Testis (tissue), 3 donors: ENCODE results near the gene SDHAF3. TPM values are rescaled to one million over a fixed set of nuclear protein-coding genes. Genes with fewer than 3 reads are reported as not detected.
"Not testable (repeated sequence)": the region's sequence is repeated elsewhere in the genome, so short reads cannot be mapped to it uniquely, and the experiment has no call there.

Source experiments
- DNase-seq: peaks from one replicate; pipeline ENCODE4 v3.0.0-alpha.2; 2019
- H3K27ac ChIP-seq, 2 donors: fragments of 200-600 bp; sonication (generic); one replicate each; pipeline ENCODE4 v1.5.1; 2019
- H3K27me3 ChIP-seq: fragments of 200-600 bp; sonication (generic); one replicate; pipeline ENCODE4 v1.5.1; 2019
- H3K36me3 ChIP-seq: fragments of 200-600 bp; sonication (generic); one replicate; pipeline ENCODE4 v1.5.1; 2017; ENCODE audit warnings: low read depth; ENCODE audit errors: missing control alignments
- H3K4me1 ChIP-seq: fragments of 200-600 bp; sonication (generic); one replicate; pipeline ENCODE4 v1.5.1; 2019
- H3K4me3 ChIP-seq, 2 donors: fragments of 200-600 bp; sonication (generic); one replicate each; pipeline ENCODE4 v1.5.1; 2017 to 2019
- H3K9me3 ChIP-seq: fragments of 200-600 bp; sonication (generic); one replicate; pipeline ENCODE4 v1.5.1; 2017
- CTCF ChIP-seq, 3 experiments: fragments of 450-650 bp in 2 of 3; fragments of 200-600 bp in 1 of 3; sonication (generic) in 1 of 3; IDR thresholded peaks; one replicate each; pipeline ENCODE4 v1.5.1; 2016 to 2019; ENCODE audit warnings: antibody characterized with exemption in 3 of 3, mild to moderate bottlenecking in 2 of 3, moderate library complexity in 1 of 3
- POLR2A ChIP-seq: fragments of 450-650 bp; IDR thresholded peaks from one replicate; pipeline ENCODE4 v1.6.1; 2017; ENCODE audit warnings: antibody characterized with exemption, mild to moderate bottlenecking, moderate library complexity
- WGBS, 2 donors: methylation state at CpG; one replicate each; pipeline ENCODE4 v1.1.5; 2018; 5-methylcytosine and 5-hydroxymethylcytosine counted together
- intact Hi-C: fragments of 100-400 bp; cut with DNase I; formaldehyde crosslinking; loops from one replicate; pipeline ENCODE4 v1.15.1; 2023; ENCODE audit warnings: low total_unique reads
- polyA plus RNA-seq: library from polyadenylated mRNA; stranded (reverse); fragments of 350-450 nt; fragmentation: Illumina TruSeq; extraction: RNeasy Lipid Tissue Mini Kit (QIAGEN cat#74804); gene quantifications from one replicate; pipeline ENCODE4 v1.2.3, GENCODE V29; 2014; ENCODE audit warnings: low read depth, low replicate concordance; ENCODE audit not compliant: insufficient read depth
- total RNA-seq, 2 donors: library from RNA; depleted of rRNA; stranded (reverse); fragments of >200 nt; gene quantifications; one replicate each; pipeline ENCODE4 v1.2.3, GENCODE V29; 2016

SDHAF3 gene
- total and polyA plus RNA-seq, 3 donors from 2014 or later: 17.1 to 28.6 (median 24.4) TPM

DNA sequence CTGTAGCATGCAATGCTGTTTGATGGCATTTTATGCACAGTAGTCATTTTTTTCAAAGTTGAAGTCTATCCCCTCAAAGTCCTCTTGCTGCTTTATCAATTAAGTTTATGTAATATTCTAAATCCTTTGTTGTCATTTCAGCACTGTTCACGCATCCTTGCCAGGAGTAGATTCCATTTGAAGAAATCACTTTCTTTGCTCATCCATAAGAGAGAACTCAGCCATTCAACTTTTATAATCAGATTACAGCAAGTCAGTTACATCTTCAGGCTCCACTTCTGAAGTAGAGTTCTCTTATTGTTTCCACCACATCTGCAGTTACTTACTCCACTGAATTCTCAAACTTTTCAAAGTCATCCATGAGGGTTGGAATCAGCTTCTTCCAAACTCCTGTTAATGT lies 32.3 kb downstream of the SDHAF3 start:
- no peak for TF ChIP-seq POLR2A
- no peak for TF ChIP-seq CTCF (IDR thresholded peaks at IDR 0.05)
- no peaks in the 10 kb centered on the region for H3K36me3 ChIP-seq
- no peak overlapping the region for H3K27ac ChIP-seq
- no peak overlapping the region for H3K4me3 ChIP-seq
- WGBS, 2 donors: 93 to 100% methylated on average over 1 of the region's 1 CpG
- no peak for DNase-seq
- H3K4me1 ChIP-seq: no peaks in the 10 kb centered on the region
- no peaks in the 10 kb centered on the region for H3K27me3 ChIP-seq
- intact Hi-C loops: loop anchor here (10.0 kb wide), 1 partner anchor 685 kb away; no protein-coding TSS in a partner anchor
- H3K9me3 ChIP-seq: no peaks in the 10 kb centered on the region

- DNase-seq: no peak
- Histone ChIP-seq H3K4me3 (no peak overlapping the region), H3K27ac (no peak overlapping the region), H3K27me3 (no peaks in the 10 kb centered on the region), H3K36me3 (no peaks in the 10 kb centered on the region), H3K4me1 (no peaks in the 10 kb centered on the region), H3K9me3 (no peaks in the 10 kb centered on the region)
- intact Hi-C loops: no loop called here
- 94 to 95% methylated on average over 2 of the region's 2 CpGs for WGBS, 2 donors
- TF ChIP-seq POLR2A (no peak), CTCF (IDR thresholded peaks at IDR 0.05) (no peak)
Observed at GRCh38 chr7:97155897-97156418, 38.5 kb downstream of the SDHAF3 start.

DNA sequence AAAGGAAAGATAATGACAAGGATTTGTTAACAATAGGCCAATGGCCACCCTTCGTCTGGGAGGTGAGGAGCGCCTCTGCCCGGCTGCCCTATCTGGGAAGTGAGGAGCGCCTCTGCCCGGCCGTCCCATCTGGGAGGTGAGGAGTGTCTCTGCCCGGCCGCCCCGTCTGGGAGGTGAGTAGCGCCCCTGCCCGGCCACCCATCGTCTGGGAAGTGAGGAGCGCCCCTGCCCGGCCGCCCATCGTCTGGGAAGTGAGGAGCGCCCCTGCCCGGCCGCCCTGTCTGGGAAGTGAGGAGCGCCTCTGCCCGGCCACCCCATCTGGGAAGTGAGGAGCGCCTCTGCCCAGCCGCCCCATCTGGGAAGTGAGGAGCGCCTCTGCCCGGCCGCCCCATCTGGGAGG lies 42.5 kb downstream of the SDHAF3 start:
- H3K4me3 ChIP-seq, intact Hi-C loops, H3K4me1 ChIP-seq, DNase-seq, H3K27me3 ChIP-seq, H3K27ac ChIP-seq, H3K9me3 ChIP-seq, H3K36me3 ChIP-seq: not testable (repeated sequence)
- 96 to 98% methylated on average over 7 to 26 of the region's 26 CpGs for WGBS, 2 donors

- H3K27me3 ChIP-seq, H3K9me3 ChIP-seq, DNase-seq, H3K27ac ChIP-seq, H3K4me3 ChIP-seq, intact Hi-C loops, H3K36me3 ChIP-seq, H3K4me1 ChIP-seq: not testable (repeated sequence)
- WGBS, 2 donors: 86 to 100% methylated on average over 1 of the region's 1 CpG
Observed at GRCh38 chr7:97161609-97162008, 44.1 kb downstream of the SDHAF3 start.

DNA sequence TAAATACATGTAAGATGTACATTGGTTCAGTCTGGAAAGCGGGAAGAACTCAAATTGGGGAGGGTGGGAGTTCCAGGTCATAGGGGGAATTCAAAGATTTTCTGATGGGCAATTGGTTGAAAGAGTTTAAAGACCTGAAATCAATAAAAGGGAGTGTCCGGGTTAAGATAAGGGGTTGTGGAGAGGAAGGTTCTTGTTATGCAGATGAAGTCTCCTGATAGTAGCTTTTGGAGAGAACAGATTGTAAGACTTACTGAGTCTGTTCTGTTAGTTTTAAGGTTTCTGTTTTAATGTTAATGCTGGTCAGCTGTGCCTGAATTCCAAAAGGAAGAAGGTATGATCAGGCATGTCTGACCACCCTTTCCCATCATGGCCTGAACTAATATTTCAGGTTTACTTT lies 48.8 kb downstream of the SDHAF3 start:
- Histone ChIP-seq H3K27me3 (no peaks in the 10 kb centered on the region), H3K9me3 (no peaks in the 10 kb centered on the region), H3K4me3 (no peak overlapping the region), H3K4me1 (no peaks in the 10 kb centered on the region), H3K27ac (no peak overlapping the region), H3K36me3 (no peaks in the 10 kb centered on the region)
- intact Hi-C loops: no loop called here
- no peak for DNase-seq
- WGBS, 2 donors: 91 to 92% methylated on average over 2 of the region's 2 CpGs
- TF ChIP-seq CTCF (IDR thresholded peaks at IDR 0.05) (no peak), POLR2A (no peak)

DNA sequence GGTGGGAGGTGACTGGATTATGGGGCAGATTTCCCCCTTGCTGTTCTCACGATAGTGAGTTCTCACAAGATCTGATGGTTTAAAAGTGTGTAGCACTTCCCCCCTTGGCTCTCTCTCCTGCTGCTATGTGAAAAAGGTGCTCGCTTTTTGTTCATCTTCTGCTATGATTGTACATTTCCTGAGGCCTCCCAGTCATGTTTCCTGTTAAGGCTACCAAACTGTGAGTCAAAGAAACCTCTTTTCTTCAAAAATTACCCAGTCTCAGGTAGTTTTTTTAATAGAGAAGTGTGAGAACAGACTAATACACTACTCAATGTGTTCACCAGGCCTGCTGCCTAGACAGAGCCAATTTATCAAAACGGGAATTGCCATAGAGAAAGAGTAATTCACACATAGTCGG lies 49.7 kb downstream of the SDHAF3 start:
- Histone ChIP-seq H3K4me3 (no peak overlapping the region), H3K9me3 (no peaks in the 10 kb centered on the region), H3K27ac (no peak overlapping the region), H3K36me3 (no peaks in the 10 kb centered on the region), H3K4me1 (no peaks in the 10 kb centered on the region), H3K27me3 (no peaks in the 10 kb centered on the region)
- no peak for DNase-seq
- 87 to 96% methylated on average over 4 of the region's 4 CpGs for WGBS, 2 donors
- intact Hi-C loops: no loop called here
- TF ChIP-seq POLR2A (no peak), CTCF (IDR thresholded peaks at IDR 0.05) (no peak)
